D721Med (cell line): ENCODE measurements around the gene ROR2.

Source experiments
- DNase-seq: peaks from one replicate; pipeline ENCODE4 v3.0.0; 2011; ENCODE audit warnings: low spot score; ENCODE audit not compliant: insufficient read length
- FAIRE-seq: peaks from 2 replicates; lab custom pipeline; 2011; peaks lifted over from hg19 to GRCh38; lab: Jason Lieb, UNC
- TF ChIP-seq, protein P1 (sequence below): IDR thresholded peaks from 2 replicates; pipeline ENCODE4 v1.5.1; 2012; ENCODE audit warnings: mild to moderate bottlenecking, control low read depth; ENCODE audit not compliant: insufficient read depth; ENCODE audit errors: missing control alignments

ROR2 gene

DNA sequence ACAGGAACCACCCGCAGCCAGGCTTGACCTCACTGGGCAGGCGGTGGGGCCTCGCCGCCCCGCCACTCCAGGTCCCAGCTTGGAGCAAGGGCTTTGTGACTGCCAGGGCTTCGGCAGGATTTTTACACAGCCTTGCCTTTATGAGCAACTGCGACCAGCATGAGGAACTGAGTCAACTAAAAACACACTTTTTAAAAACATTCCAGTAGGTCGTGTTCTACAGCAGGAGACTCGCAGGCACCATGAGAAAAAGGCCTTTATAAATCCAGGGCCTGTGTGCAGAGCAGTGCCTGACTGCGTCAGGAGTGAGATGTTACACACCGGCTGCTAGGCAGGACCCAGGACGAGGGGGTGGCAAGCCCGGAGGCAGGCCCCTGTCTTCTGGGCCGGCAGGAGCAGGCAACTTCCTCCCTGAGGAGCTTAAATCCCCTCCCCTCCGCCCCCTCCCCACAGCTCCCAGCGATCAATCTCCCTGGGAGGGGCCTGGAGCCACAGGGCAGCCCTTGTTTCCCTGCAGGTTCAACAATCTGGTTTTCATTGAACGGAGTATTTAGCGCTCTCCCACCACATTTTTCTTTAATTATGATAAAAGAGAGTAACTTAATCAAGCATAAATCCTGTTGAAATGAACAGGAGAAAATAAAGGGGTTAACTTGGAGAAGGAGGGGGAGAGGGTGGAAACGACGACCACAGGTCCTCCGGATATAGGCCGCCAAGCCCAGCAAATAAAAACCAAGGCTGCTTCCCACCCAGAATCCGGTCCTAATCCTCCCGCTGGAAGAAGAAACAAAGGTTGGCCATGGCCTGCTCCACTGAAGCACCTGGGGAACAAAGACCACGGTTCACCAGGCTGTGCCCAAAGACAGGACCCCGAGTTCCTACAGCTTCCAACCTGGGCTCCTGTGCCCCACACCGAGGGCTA, 92.5 kb downstream of the ROR2 start:
- no peak for FAIRE-seq
- no peak for DNase-seq
- TF ChIP-seq, protein P1, sequence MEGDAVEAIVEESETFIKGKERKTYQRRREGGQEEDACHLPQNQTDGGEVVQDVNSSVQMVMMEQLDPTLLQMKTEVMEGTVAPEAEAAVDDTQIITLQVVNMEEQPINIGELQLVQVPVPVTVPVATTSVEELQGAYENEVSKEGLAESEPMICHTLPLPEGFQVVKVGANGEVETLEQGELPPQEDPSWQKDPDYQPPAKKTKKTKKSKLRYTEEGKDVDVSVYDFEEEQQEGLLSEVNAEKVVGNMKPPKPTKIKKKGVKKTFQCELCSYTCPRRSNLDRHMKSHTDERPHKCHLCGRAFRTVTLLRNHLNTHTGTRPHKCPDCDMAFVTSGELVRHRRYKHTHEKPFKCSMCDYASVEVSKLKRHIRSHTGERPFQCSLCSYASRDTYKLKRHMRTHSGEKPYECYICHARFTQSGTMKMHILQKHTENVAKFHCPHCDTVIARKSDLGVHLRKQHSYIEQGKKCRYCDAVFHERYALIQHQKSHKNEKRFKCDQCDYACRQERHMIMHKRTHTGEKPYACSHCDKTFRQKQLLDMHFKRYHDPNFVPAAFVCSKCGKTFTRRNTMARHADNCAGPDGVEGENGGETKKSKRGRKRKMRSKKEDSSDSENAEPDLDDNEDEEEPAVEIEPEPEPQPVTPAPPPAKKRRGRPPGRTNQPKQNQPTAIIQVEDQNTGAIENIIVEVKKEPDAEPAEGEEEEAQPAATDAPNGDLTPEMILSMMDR, result no peak

DNA sequence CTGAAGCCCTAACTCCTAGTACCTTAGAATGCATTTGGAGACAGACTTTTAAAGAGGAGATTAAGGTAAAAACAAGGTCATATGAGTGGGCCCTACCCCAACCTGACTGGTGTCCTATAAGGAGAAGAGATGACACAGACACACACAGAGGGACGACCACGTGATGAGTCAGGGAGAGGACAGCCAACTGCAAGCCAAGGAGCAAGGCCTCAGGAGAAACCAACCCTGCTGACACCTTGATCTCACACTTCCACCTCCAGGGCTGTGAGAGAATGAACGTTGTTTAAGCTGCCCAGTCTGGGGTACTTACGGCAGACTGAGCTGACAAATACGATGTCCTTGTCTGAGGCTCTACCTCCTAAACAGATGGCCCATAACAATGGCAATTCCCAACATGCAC, 93.6 kb downstream of the ROR2 start:
- FAIRE-seq (no peak), DNase-seq (no peak)
- TF ChIP-seq, protein P1, result no peak

DNA sequence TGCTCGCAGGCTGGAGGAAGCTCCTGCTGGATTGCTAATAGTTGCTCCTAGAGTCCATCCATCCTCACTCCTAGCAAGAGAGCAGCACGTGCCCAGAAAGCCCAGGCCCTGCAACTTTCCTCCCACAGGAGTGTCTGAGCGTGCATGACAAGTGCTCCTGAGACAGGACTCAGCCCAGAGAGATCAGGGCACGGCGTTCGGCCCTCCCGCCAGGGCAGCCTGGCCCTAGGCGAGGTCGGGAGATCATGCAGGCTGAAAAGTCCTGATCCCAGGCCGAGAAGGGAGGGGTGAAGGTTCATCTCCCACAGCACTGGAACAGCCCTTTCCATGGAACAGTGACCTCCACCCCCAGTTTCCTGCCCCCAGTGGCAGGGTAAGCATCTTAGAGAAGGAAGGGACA, 94.8 kb downstream of the ROR2 start:
- DNase-seq (no peak), FAIRE-seq (no peak)
- TF ChIP-seq, protein P1, result no peak

GRCh38 chr9:91852801-91853347, 97.2 kb downstream of the ROR2 start:
- TF ChIP-seq, protein P1, result no peak
- DNase-seq (no peak), FAIRE-seq (no peak)

DNA sequence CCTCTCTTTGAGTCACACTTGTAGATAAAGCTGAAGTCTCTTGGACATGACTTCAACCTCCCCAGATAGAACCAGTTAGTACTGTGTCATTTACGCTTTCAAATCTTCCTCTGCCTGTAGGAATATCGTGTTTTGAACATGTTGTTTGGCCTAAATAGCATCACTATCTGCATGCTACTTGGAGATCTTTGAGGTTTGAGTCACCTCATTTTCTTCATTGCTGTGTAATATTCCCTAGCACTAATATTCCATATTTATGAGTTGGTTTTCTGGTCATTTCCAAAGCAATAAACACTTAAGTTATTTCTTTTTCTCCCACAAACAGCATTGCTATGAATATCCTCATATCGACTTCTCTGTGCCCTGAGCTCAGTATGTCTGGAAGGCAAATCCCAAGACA, 100.3 kb downstream of the ROR2 start:
- TF ChIP-seq, protein P1, result no peak
- DNase-seq, result no peak
- no peak for FAIRE-seq

DNA sequence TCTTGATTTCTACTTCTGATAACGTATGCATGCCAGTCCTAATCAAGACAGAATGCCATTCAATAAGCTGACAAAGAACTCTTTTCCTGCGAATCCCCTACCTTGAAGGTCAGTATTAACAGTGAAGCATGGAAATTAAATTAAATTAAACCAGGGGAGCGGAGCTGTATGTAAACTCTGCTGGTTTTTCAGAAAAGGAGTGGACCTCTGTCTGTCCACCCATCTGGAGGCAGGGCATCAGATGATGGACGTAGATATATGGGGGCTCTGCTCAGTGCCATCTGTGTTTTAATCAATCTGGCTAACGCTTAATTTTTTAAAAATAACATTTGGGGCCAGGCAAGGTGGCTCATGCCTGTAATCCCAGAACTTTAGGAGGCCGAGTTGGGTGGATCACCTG, 101.9 kb downstream of the ROR2 start:
- no peak for DNase-seq
- TF ChIP-seq, protein P1, result no peak
- no peak for FAIRE-seq

DNA sequence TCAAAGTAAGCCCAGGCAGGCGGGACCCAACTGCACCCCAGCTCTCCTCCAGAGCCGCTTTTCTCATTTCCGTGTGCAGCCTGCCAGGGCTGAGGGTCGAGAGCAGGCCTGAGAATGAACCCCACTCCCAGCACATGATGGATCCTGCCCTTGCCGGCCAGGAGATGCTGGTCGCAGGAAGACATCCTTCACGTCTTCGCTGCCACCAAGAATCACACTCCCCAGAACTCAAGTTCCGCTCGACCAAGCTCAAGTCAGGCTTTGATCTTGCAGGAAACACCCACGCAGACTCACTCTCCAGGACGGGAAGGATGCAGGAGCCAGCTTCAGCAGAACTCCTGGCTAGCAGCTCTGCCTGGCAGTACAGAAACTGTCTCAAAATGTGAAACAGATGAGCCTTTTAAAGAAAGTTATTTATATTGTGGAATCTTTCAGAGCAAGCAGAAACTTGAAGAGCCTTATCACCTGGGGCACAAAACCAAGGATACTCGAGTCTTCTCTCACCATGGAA, 102.4 kb downstream of the ROR2 start:
- FAIRE-seq (no peak), DNase-seq (no peak)
- TF ChIP-seq, protein P1, result no peak
